ENCODE data around the gene TRAF6.
"Not testable (repeated sequence)": the region's sequence is repeated elsewhere in the genome, so short reads cannot be mapped to it uniquely, and the experiment has no call there.

The TRAF6 gene

DNA sequence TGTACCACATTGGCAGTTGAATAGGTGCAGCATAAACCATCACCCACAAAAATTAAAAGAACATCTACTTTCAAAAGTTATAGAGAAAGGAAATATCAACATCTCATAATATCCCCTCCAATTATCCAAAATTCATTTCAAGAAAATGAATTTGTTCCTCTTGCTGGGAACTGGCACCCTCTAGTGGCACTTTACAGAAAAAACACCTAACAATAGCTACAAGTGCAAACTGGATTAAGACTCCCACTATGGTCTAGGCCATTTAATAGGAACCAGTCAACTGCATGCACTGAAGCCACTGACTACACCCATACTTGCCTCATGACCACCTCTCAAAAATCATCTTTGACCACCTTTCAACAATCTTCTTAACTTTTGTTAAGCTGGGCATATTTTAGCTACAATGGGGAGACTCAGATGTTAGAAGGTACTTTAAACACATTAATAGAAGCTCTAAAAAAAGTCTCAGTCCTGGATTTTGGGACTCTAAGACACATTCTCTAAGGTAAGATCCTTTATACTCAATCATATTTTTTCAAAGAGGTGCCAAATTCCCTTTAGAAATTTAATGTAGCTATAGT, 17.3 kb downstream of the TRAF6 start:
- DNase-seq = peak in 1 of 2 donors; percentile 53

DNA sequence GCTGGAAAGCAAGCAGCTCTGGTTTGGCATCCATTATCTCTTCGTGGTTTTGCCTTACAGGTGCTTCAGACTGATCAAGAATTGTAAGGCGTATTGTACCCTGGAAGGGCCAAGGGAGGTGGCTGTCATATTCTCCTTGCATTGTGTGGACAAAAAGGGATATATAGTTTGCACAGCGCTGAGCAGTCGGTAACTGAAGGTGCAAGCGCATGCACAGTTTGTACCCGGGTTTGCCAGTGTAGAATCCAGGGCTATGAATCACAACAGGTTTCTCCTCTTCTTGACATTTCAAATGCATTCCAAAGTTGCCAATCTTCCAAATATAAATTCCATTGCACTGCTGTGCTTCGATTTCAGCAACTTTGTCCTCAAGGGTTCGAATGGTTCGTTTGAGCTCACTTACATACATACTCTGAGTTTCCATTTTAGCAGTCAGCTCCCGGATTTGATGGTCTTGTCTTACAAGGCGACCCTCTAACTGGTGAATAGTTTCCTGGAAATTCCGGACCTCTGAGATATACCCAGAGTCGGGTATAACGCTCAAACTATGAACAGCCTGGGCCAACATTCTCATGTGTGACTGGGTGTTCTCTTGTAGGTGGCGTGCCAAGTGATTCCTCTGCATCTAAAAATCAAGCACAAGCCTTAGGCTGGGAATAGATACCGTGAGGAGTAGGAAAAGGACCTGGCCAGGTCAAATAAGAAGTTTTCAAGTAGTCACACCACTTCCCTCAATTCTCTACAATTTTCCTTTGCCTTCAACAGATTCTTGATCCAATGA, 19.9 kb downstream of the TRAF6 start:
- no peak for DNase-seq

DNA sequence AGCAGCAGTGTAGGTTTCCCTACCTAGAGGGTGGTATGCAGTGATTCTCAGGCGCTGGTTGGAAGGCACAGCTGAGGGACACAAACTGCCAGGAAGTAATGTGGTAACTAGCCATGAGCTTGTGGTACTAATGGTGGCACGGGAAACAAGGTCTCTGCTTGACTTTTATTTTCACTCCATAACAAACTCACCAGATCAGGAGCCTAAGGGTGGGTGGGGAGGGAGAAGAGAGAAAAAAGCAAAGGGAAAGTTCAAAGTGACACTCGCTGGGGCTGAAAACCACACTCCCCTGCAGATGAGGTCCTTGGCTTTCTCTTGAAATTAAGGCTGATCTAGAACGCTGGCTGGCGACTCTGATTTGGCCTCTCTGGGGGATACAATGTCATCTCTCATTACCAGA, 22.0 kb downstream of the TRAF6 start:
- no peak for DNase-seq

DNA sequence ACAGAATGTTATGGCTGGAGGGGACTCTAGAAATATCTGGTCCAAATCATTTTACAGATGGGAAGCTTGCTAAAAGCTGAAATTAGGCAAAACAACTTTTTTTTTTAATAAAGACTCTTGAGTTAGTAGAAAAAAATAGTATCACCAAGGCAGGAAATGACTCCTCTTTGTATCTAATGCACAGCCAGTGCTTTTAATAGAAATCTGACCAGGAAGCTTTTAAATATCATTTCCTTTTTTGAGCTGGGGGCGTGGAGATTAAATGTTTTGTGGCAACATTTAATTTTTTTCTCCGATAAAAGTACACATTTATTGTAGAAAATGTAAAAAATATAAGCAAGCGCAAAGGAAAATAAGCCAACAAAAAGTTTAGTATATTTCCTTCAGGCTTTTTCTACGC, 22.5 kb downstream of the TRAF6 start:
- no peak for DNase-seq

DNA sequence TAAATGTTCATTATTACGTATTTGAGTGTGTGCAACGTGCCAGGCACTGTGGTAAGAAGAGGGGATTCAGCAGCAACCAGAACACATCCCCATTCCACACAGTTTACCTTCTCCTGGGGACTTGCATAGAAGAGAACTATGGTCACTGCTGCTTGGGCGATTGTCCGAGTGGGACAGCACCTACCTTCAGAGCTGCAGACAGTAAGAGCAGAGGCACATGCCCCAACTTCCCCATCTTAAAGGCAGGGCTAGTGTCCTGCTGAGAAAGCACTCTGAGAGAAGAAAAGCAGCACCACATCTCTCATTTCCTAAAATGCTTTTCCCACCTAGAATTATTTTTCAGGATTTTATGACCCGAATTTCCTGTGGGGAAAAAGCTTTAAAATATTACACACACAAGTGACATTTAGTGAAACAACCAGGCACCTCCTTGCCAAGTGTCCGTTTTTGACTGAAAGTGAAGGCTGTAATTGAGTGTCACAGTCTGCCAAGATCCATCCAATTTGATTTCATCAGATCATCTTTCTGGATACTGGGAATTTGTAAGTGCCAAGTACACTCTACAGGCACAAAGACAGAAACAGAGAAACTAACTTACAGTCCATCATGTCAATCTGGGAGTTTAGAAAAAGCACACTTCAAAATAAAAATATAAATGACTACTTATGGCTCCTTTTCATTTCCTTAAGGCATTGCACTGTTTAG, 24.6 kb downstream of the TRAF6 start:
- DNase-seq = no peak

DNA sequence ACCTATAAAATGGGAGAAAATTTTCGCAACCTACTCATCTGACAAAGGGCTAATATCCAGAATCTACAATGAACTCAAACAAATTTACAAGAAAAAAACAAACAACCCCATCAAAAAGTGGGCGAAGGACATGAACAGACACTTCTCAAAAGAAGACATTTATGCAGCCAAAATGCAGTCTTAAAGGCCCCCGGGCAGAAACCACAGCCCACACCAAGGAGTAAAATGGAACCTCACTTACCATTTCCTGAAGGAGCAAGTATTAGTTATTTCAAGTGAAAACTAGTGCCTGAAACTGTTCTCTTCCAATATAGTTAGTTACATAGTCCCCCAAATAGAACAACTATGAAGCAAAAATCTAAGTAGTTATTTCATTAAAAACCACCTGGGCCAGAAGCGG, 27.0 kb downstream of the TRAF6 start:
- DNase-seq = not testable (repeated sequence)

DNA sequence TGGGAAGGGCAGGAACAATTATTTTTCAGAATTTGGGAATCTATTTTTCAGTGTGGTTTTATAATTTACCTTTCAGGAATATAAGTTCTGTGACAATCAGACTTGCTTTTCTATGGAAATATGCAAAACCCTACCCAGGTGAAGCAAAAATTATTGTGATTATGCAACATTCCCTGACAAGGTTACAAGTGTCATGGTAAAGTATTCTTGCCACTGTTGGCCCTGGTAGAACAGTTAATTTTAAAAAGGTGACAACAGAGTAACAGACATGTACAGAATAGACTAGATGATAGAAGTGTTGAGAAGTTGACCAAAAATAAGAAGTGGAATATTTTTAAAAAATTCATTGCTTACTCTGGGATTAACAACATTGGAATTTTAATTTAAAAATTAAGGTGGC, 29.2 kb downstream of the TRAF6 start:
- DNase-seq = no peak

DNA sequence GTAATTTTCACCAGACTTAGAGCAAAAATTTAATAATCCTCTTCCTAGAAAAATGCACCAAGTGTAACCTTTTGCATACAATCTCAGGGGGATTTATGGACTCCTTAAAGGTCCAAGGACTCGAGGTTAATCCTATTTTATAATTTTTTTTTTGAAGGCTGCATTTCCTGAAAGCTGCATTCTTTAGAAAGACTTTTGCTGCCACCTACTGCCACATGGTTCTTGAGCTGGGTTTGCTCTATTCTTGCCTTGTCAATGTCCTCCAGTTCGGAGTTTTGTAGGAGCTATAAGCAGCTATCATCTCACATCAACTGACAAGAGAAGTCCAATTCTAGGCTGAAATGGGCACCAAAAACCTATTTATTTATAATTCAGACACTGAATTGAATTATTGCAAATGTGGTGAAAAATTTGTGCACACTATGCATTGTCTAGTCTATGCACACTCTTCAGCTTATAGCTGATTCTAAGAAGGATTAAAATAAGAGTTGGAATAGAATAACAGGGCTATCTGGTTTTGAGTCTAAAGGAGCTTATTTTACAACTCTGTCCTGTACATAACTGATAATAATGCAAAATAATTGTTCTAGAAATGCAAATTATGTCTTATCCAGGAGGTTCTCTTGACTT, 31.3 kb downstream of the TRAF6 start:
- DNase-seq = peak; percentile 43 to 59

DNA sequence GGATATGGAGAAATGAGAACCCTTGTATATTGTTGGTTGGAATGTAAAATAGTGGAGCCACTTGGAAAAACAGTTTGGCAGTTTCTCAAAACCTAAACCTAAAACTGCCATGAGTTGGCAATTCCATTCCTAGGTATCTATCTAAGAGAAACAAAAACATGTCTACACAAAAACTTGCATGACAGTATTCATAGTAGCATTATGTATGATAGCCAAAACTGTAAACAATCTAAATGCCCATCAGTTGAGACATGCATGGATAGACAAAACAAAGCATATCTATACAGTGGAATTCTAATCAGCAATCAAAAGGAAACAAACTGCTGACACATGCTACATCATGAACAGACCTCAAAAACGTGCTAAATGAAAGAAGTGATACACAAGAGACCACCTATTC, 34.9 kb downstream of the TRAF6 start:
- no peak for DNase-seq

DNA sequence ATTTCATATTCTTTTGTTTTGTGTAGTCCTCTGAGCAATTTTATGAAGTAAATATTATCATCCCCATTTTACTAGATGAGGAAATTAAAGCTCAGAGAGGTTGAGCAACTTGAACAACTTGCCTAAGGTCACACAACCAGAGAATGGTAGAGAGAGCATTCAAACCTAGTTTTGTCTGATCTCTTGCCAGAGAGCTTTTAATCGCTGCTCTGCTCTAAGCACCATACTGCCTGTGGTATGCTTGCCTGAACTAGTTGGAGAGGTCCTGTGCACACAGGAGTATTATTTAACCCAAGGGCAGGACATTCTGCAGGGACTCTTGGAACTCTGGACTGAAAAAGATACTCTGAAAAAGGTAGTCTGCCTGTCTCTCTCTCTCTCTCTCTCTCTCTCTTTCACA, 38.5 kb downstream of the TRAF6 start:
- DNase-seq = no peak

DNA sequence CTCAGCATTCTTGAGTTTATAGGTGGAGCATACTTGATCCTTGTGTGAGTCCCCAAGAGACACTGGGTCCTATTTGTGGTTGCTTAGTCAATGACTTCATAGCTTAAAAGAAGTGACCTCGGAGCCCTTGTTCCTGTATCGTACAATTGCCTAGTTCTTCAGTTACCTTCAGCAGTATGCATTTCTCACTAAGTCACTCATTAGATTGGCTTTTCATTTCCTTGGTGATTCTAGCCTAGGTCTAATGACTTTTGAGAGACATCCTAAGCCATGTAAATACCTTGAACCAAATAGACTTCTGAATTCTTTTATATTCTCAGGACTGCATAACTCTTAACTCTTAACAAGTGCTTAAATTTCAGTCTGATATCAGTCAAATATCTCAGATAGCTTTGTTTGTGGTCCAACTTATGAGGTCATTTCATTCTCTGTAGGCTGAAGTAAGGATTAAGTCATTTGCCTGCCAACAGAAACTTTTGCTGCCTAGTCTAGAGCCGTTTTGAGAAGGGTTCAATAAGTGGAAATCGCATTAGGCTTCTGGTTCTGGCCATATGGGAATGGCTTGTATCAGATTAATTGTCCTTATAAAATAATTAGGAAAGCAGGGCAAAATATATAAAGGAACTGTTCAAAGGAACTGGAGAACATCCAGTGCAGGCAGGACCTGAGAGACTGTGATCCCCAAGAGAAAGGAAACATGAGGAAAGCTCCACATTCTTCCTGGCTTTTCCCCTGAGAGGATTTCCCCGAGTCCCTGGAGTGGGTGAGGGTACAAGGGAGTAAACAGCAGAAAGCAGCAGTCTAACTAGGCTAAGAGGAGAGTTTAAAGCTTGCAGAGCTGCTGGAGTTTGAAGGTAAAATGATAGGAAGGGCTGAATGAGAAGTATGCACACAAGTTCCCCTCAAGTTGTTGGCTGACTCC, 39.9 kb downstream of the TRAF6 start:
- no peak for DNase-seq

DNA sequence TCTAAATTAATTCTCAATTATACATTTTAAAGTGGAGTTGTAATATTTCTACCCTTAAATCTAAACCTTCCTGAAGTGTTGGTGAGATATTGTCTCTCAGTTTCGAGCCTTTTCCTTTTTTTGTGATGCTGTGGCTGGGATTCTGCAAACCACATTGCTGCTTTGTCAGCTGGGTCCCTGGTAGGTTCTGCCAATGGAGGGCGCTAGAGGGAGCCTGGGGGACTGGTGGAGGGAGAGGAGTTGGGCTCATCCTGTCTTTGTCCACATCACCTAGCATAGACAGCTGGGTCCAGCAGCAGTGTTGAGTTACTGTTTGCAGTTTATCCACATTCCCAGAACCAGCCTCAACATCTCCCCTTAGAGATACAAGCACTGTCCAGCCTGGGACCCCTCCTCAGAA, 41.0 kb downstream of the TRAF6 start:
- no peak for DNase-seq

DNA sequence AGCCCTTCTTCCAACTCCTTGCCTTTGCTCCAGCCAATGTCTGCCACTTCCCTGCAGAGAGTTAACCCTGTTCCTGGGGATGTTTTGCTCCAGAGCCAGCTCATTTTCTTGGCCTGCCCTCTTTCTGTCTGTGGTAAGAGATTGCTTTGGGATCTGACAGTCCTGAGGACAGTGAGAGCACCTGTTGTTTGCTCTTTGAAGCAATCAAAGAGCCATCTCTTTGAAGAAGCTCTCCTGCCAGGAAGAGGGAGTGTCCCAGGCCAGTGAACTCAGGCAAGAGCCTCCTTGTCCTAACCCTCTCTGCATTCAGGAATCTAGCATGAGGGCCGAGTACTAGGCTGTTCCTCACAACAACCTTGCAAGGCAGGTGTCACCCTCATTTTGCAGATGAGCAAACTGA, 42.2 kb downstream of the TRAF6 start:
- no peak for DNase-seq

DNA sequence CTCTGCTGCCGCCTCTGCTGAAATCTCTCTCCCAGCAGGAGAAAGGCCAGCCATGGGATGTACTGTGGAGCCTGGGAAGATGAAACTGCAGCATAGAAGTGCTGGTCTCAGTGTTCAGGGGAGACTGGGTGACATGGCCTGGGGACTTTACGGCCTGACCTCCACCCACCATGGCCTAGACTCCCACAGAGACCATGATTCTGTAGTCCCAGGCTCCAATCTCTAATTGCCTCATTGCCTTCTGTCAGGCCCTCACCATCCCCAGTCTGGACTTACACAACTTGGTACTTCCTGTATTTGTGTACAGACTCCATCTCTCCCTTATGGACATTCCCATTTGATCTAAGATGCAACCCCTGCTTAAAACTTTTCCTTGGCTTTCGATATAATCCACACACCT, 43.1 kb downstream of the TRAF6 start:
- no peak for DNase-seq

DNA sequence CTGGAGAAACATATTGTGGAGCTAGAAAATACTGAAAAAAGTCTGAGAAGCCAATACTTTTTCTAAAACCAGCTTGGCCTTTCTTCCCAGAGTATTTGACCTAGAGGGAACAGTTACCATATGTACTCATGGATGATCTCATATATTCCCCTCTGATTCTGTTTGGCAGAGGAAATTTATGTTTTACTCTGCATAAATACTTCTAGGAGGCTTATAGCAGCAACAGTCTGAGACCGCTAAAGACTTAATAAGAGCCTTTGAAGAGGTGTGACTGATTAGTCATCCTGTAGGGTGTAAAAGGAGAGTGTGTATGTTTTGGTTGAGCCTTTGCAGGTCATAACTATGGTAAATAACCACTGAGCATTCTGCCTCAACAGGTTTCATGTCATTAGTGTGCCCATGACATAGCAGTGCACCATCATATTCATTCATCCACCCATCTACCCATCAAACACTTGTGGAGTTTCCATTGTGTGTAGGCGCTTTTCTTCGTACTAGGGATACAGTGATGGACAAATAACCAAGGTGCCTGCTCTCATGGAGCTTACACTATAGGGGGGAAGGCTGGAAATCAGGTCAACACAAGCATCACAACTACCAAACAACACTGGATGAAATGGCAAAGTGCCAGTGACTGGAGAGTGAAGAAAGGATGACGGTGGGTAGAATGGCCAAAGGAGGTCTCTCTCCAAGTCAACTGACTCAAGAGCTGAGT, 44.5 kb downstream of the TRAF6 start:
- DNase-seq = no peak

DNA sequence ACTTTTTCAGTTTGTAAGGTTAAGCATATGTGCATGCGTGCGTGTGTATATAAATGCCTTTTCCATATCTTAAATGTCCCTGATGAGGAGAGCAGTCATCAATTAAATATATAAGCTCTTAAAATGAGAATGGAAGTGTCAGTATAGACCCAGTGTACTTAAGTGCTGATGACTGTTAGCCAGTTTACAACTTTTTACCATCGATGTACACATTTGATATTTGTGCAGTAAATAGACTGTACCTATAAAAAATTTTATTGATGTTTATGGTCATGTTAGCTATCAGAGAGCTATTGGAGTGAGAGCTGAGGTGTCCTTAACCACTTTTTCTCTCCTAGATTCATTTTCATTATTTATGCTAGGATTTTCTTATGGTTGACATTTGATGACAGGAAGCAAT, 45.4 kb downstream of the TRAF6 start:
- no peak for DNase-seq

DNA sequence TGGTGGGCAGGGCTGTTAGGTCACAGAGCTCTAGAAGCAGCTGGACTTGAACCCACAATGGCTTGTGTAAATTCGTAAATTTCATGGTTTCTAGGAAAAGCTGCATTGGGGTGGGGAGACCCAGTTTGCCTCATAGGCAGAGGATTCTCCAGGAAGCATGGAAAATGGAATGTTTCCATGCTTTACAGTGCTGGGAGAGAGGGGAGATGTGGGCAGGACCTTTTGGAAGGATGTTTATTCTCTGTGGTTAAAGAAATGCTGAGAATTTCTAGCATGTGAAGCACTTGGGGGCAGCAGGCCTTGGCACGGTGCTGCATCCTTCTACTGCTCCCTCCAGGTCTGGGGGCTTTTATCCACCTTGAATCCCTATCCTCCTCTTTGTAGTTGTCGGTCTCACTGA, 46.3 kb downstream of the TRAF6 start:
- no peak for DNase-seq

DNA sequence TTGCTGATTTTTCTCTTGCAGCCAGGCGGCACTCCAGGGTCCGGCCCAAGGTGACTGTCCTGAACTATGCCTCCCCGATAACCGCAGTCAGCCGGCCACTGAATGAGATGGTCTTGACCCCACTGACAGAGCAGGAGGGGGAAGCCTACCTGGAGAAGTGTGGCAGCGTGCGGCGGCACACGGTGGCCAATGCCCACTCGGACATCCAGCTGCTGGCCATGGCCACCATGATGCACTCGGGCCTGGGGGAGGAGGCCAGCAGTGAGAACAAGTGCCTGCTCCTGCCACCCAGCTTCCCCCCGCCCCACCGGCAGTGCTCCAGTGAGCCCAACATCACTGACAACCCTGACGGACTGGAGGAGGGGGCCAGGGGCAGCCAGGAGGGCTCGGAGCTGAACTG, 47.8 kb downstream of the TRAF6 start:
- no peak for DNase-seq

DNA sequence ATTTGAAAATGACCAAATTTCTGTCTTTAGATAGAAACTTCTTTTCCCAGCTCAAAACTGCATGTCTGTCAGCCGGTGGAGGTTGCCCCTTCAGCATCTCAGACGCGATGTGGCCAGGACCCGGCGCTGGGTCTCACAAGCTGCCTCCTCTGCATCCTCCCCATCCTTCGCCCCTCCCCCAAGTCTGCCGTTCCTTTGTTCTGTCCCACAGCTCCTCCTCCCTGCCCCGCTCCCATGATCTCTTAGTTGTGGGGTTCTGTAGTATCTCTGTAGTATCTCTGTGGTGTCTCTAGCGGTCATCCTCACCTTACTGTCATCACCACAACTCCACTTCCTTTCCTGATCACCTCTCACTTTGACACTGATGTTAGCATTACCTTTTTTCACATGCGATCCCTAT, 49.9 kb downstream of the TRAF6 start:
- no peak for DNase-seq

DNA sequence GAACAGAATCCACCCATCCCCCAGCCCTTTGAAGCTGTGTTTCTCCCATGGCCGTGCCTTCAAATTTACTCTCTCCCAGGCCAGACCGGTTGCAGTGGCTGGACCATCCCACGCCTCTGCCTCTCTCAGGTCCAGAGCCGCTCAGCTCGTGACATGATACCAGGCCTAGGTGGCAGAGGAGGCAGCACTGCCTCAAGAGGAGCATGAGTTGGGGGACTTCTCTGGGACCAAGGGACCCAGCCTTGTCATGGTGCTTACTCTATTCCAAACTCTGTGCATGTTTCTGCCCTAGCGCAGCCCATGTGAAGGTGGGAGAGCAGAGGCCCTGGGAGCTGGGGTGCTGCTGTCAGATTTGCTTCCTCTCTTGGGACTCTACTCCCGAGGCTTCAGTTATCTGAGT, 51.0 kb downstream of the TRAF6 start:
- no peak for DNase-seq

DNA sequence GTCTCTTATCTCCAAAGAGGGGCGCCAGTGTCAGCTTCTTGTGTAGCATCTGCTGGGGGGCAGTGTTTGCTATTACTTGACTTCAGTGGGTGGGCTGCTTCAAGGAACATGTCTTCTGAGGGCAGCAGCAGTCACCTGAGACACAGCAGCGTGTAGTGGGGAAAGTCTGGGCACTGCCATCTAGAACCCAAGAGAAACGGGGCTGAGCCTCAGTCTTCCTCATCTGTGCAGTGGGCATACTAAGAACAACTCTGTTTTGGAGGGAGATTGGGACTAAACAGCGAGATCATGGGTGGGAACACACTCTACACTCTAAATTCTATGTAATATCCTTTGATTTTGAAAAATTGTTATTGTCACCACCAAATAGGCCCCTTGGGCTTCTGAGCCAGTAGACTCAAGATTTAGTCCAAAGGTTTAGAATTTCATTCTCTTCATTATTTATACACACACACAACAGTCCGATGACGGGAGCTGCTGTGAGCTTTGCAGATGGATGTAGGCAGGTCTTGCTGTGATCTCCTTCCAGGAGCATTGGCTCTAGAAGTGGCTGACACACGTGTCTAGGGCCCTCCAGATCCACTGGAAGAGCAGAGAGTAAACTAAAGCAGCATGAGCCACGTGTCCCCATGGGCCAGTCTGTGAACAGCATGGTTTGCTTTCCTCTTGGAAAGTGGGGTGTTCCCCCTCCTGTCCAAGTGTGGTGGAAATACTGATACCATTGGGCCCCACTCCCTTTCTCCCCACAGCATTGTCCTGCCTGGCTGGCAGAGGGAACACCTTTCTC, 51.8 kb downstream of the TRAF6 start:
- no peak for DNase-seq
